GM18511 (cell line): ENCODE measurements around the gene DCTPP1.
"Not testable (repeated sequence)": the region's sequence is repeated elsewhere in the genome, so short reads cannot be mapped to it uniquely, and the experiment has no call there.

Experiments used
- ATAC-seq: cut with Tn5 transposase; IDR thresholded peaks from one replicate; pipeline ENCODE4 v1.9.1; 2021; ENCODE audit warnings: mild to moderate bottlenecking, moderate library complexity; ENCODE audit not compliant: unreplicated experiment

Gene DCTPP1

DNA sequence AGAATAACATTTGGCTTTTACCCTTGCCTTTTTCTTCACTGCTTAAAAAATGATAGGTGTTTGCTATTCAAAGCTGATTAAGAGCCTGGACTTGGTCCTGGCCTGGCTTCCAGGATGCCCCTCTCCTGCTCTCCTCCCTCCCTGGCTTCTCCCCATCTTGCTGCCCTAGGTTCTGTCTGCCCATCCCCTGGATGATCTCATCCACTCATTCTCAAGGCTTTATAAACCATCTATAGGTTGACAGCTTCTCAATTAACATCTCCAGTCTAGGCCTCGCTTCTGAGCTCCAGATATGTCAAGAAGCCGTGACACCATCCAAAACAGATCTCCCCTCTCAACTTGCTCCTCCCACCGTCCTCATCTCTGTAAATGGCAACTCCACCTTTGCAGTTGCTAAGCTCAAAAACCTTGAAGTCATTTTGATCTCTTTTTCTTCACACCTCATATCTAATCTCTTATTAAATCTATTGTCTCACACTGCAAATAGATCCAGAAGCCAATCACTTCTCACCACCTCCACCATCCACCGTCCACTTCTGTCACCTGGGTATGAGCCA is 13.7 kb downstream of the DCTPP1 start:
- no peak for ATAC-seq

DNA sequence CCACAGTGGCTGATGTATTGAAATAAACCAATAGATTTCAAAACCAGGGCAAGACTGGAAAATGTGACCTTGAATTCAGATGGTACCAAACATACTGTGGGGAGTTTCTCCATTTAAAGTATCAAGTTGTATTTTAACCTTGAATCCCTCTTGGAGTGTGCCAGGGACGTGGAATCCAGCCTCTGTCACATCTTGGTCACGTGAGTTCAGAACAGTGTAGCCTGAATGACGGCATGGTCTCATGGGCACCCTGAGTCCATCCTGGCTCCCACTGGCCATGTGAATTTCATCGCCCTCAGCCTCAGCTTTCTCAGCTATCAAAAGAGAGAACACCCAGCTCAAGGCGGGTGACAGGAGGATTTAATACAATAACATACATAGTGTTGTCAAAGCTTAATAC is 15.7 kb downstream of the DCTPP1 start:
- no peak for ATAC-seq

DNA sequence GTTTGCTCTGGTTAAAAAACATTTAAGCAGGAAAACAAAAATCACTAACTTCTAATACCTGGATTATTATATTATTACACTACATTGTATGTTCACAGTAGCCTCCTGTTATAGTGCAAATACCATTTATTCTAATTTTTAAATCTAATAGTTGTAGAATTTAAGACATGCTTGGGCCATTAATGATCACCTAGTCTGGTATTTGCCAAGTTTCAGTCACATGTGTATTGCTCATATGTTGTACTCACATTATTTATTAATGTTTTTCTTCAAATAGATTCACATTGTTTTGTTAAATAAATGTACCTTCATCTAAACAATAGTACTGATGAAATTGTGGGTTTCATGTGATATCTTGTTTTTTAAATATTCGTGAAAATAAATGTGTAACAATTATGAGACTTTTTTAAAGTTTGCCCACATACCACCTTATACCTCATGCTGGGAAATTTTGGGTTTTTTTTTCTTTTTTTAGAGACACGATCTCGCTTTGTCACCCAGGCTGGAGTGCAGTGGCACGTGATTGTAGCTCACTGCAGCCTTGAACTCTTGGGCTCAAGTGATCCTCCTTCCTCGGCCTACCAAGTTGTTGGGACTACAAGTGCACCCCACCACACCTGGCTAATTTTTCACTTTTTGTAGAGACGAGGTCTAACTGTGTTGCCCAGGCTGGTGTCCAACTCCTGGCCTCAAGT is 16.6 kb downstream of the DCTPP1 start:
- no peak for ATAC-seq

DNA sequence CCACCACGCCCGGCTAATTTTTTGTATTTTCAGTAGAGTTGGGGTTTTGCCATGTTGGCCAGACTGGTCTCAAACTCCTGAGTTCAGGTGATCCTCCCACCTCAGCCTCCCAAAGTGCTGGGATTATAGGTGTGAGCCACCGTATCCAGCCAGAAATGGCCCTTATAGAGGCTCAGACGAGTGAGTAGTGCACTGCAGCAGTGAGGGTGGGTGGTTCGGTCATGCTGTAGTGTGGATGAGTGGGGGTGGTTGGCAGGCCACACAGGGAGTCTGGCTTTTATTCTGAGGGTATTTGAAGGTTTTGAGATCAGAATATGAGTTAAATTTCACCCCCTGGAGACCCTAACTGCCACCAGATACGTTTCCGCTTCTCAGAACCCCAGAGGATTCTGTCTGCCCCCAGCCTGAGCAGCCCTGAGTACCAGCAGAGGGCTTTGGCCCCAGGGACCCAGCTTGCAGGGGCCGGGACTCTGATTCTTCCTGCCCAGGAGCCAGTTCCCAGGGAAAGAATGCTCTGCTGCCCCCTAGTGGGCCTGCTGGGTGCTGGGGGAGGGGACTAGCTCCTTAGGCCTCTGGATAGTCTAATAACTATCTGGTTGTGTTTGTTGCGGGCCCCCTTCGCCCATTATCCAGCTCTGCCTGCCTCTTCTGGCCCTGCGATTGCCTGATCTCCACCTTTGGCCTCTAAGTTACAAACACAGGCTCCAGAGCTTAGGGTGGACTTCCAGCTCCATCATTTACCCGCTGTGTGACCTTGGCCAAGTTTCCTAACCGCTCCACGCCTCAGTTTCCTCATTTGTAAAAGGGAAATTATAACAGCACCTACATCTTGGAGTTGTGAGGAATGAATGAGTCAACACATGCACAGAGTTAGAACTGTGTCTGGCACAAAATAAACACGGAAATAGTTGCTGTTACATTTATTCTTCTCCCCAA is 20.4 kb downstream of the DCTPP1 start:
- no peak for ATAC-seq

DNA sequence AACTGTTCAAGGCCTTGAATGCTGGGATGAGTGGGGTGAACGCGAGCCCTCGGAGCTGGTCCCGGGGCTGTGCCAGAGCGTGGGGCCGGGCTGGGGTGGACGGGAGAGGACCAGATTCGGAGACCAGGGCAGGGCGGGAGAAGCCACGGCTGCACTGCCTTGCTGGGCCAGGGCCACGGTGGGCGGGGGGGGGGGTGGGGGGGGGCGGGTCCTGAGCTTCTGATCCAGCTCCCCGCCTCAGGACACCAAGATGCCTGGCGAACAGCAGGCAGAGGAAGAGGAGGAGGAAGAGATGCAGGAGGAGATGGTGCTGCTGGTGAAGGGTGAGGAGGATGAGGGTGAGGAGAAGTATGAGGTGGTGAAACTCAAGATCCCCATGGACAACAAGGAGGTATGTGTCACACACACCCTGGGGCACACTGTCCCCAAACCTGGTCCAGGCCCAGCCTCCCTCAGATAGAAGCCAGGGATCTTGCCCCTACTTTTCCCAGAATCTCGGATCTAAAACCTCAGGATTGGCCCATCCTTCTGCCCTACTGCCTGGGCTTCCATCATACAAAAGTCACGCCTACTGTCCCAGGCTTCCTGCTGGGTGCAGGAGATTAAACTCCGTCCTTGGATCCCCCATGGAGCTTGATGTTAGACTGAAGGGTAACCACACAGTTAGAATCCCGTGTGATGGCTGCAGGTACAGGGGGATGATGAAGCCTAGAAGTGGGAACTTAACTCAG is 21.9 kb downstream of the DCTPP1 start:
- ATAC-seq = no peak

DNA sequence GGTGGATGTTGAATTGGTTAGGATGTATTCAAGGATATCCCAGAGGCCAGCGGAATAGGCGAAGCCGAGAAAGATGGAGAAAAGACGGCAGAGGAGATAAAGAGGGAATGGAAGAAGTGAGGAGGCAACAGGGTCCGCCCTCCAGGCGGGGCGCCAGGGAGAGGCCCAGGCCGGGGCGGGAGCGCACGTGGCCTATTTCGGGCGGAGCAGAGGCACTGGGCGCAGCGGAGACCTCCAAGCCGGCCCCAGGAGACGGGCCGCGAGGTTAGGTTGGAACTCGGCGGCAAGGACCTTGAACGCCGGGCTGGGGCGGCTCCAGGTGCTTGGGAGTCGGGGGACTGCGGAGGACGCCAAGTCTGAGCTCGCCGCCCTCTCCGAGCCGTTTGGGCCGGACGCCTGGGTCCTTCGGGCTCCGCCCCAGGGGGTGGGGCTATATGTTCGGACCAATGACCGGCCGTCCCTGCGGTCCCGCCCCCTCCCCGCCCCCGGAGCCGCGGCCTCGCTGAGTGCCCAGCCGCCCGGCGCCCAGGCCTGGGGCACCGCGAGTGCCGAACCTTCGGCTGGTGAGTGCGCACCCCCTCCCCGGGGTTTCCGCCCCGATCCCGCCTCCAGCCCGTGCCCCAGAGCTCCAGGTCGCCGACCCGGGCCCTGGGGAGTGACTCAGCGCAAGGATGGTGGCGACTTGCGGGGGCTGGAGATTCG is 22.6 kb downstream of the DCTPP1 start, which contains the start of gene ZNF771:
ZNF771 (plus strand) TSS at position 505 of the 702 bp plus-strand sequence. CDS start 448 bp downstream, outside the sequence.
- peak; percentile 76 for ATAC-seq

DNA sequence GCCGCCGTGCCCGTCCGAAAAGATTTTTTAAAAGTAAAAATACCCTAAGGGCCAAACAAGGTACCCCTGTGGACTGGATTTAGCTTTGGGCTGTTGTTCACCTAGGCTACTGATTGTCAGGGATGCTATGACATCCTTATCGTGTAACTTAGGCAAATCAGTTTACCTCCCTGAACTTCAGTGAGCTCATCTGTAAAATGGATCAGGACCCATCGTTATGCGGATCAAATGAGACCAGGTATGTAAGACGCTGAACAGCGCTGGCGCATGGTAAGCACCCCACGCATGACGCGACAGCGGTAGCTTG is 23.1 kb downstream of the DCTPP1 start:
- peak; percentile 15 for ATAC-seq

DNA sequence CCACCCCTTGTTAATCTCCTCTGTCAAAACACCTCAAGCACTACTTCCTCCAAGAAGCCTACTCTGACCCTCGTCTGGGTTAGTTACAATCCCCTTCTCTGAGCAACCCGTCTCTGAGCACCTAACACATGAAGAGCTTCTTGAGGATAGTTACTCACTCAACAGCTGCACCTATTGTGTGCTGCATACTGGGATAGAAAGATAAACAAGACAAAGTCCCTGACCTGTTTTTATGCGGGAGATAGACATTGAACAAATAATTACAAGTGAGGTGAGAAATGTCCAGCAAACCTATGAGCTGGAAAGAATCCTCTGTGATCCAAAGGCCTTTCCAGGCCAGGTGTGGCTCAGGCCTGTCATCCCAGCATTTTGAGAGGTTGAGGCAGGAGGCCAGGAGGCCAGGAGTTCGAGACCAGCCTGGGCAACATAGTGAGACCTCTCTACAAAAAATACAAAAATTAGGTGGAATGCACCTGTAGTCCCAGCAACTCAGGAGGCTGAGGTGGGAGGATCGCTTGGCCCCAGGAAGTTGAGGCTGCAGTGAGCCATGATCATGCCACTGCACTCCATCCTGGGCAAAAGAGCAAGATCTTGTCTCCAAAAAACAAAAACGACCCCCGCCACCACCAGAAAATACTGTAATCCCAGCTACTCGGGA is 27.9 kb downstream of the DCTPP1 start:
- ATAC-seq = no peak

DNA sequence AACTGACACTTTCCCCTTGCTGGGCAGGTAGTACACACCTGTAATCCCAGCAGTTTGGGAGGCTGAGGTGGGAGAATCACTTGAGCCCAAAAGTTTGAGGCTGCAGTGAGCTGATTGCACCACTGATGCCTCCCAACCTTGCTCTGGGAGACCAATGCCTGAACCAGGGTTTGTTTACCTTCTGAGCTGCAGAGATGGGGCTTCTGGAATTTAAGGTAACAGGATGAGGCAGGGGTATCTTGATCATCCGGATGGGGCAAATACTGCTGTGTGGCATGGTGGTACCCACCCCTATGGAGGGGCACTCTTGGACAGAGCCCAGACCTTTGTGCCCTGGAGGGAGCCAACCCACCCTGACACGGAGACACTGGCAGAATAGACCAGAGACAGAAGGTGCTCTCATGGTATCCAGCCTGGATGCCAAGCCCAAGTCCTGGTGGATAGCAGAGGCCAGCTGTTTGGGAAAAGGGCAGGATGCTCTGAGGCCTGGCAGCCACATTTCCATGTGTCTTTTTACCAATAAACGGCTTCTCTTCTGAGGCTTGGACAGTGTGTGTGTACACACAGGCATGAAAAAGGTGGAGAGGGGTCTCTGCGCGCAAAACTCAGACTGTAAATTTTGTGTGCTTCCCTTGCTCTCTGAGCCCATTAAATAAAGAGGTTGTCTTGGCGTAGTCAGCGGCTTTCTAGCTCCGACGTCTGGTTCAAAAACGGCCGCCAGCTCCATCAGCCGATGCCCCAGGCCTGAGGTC is 30.2 kb downstream of the DCTPP1 start:
- no peak for ATAC-seq

DNA sequence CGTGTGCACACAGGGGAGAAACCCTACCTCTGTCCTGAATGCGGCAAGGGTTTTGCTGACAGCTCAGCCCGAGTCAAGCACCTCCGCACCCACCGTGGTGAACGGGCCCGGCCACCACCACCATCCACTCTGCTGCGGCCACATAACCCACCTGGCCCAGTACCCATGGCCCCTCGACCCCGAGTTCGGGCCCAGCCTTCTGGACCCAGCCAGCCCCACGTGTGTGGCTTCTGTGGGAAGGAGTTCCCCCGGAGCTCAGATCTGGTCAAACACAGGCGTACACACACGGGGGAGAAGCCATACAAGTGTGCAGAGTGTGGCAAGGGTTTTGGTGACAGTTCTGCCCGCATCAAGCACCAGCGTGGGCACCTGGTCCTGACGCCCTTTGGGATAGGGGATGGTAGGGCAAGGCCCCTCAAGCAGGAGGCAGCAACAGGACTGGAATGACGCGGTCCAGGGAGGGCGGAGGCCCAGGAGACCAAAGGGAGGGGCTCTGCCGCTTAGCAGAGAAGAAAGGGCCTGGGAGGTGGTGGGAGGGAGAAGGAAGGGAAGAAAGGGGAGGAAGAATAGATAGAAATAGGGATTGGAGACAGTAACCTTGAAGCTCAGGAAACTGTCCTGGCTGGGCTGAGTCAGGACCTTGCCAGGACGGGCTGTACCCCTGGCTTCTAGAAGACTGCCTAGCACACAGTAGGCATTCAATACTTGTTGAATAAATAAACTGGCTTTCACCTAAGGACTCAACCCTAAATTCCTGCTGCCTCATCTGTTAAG is 31.0 kb downstream of the DCTPP1 start:
- no peak for ATAC-seq

DNA sequence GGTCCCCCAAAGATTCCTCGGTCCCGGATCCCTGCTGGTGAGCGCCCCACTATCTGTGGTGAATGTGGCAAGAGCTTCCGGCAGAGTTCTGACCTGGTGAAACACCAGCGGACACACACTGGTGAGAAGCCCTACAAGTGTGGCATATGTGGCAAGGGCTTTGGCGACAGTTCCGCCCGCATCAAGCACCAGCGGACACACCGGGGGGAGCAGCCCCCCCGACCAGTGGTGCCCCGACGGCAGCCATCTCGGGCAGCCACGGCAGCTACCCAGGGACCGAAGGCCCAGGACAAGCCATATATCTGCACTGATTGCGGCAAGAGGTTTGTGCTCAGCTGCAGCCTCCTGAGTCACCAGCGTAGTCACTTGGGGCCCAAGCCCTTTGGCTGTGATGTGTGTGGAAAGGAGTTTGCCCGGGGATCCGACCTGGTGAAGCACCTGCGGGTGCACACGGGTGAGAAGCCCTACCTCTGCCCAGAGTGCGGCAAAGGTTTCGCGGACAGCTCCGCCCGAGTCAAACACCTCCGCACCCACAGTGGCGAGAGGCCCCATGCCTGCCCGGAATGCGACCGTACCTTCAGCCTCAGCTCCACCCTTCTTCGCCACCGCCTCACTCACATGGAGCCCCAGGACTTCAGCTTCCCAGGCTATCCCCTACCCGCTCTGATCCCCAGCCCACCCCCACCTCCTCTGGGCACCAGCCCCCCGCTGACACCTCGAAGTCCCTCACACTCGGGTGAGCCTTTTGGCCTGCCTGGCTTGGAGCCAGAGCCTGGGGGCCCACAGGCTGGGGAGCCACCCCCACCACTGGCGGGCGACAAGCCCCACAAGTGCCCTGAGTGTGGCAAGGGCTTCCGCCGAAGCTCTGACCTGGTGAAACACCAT is 31.8 kb downstream of the DCTPP1 start:
- ATAC-seq = no peak

DNA sequence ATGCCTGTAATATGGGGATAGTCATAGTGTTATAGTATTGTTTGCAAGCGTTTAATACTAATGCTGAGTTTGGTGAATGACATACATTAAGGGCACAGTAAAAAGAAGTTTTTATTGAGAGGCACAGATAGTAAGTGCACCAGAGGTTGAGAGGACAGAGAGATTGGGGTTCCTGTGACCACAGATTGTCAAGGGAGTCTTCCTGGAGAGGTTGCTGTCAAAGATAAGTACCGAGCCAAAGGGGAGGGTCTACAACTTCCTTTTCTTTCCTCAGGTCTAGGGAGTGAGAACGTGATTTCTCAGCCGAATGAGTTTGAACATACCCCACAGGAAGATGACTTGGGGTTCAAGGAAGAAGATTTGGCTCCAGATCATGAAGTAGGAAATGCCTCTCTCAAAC is 32.8 kb downstream of the DCTPP1 start:
- no peak for ATAC-seq

DNA sequence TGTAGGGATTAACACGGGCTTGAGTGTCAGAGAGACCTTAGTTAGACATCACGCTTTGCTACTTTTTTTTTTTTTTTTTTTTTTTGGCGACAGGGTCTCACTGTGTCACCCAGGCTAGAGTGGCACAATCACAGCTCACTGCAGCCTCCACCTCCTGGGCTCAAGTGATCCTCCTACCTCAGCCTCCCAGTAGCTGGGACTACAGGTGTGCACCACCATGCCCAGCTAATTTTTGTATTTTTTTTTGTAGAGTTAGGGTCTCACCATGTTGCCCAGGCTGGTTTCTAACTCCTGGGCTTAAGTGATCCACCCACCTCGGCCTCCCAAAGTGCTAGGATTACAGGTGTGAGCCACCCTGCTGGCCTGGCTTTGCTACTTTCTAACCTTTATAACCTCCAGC is 33.2 kb downstream of the DCTPP1 start:
- not testable (repeated sequence) for ATAC-seq

DNA sequence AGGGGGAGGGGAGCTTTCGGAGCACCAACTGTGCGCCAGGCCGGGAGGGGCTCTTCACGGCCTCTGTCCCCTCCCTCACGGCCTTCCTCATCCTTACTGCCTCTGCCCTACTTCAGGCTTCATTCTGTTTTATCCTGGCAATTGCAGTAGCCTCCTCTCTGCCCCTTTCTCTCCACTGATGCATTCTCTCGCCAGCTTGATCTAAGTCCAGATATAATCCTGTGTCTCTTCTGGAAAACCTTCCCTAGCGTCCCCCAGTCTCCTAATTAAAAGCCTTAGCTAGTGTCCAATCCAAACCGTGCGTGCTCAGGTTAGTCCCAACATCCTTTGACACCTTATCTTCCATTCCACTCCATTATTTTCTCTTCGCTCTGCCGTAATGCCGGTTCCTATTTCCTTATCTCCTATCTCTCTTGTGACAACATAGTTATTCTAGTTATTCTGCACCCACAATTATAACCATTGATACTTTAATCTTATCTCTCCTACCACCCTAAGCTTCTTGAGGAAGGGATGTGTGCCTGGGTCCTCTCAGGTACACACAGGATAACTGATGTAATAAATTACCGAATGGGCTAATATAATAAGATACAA is 33.7 kb downstream of the DCTPP1 start:
- ATAC-seq = no peak

DNA sequence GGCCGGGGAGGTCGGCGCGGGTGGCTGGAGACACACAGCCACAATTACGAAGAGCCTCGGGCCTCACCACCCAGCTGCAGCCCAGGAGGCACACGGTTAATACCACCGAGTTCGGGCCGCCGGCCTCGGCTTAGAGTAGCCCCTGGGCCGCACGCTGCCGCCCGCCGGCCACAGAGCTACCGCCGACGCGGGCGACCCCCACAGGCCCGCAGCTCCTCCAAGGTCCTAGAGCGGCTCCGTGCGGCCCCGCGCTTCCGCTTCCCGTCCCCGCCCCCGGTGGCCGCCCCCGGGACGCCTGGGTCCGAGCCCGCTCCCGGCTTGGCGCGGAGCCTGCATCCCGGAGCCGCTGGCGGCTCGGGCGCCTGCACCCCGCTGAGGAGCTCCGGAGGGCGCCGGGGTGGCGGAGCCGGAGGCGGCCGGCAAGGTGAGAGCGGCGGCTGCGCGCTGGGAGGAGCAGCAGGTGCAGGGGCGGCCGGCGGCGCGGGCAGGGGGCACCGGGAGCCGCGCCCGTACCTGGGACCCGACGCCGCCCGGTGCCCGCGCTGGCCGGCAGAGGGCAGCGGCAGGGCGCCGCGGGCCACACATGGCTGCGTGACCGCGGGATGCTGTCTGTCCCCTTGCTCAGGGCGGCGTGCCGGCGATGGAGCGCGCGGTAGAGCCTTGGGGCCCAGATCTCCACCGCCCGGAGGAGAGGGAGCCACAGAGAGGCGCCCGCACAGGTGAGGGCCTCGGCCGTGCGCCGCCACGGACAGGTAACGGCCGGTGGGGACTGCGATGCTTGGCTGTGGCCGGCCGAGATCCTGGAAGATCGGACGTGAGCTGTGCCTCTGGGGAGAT is 34.5 kb downstream of the DCTPP1 start, which contains the start of gene ZNF48:
ZNF48 (plus strand) TSS at position 266 of the 837 bp plus-strand sequence; CDS start at position 641, 375 bp downstream.
- ATAC-seq = peak; percentile 67

DNA sequence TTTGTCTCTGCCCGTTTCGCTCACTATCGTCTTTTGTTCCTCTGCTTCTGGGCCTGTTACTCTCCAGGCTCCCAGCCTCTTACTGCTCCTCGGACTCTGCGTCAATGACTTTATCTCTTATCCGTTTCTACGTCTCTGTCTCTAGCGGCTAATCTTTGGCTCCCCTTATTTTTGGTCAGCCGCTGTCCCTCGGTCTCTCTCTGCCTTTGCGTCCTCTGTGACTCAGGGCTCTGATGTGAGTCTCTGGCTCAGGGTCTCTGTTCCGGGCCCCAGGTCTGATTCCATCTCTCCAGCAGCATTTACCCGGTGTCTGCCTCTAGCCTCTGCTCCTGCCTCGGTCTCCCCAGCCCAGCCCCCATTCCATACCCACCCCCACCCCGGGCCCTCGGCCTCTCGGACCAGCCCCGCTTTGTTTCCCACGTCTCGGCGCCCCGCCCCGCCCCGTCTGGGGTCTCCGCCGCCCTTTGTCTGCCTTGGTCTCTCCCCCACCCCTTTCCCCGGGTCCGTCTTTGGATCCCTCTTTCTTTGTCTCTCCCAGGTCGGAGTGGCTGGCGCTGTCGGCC is 35.2 kb downstream of the DCTPP1 start:
- ATAC-seq = no peak
